ENCODE results near the gene ATP4B.

ATP4B gene

DNA sequence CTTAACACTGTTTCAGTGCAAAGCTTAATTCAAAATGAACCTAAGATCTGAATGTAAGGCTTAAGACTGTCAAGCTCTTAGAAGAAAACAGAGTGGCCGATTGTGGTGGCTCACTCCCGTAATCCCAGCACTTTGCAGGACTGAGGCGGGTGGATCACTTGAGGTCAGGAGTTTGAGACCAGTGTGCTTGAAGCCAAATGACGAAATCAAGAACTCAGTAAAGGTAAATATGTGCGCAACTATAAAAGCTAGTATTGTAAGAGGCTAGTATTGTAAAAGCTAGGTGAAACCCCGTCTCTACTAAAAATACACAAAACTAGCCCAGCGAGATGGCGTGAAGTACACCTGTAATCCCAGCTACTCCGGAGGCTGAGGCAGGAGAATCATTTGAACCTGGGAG, 12.7 kb downstream of the ATP4B start:
- no peak for DNase-seq
- in situ Hi-C loops (cut with MboI; ENCODE audit: low pct_unique_long_range_greater_than_20kb, low sequenced_read_pairs) = no loop called here

DNA sequence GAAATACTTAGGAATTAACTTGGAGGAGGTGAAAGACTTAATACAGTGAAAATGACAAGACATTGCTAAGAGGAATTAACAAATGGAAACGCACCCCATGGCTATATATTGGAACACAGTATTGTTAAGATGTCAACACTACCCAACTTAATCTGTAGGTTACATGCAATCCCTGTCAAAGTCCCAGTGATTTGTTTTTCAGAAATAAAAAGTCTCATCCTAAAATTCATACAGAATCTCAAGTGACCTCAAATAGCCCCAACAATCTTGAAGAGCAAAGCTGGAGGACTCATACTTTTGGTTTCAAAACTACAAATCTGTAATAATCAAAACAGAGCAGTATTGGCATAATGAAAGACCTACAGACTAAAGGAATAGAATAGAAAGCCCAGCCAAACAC, 13.2 kb downstream of the ATP4B start:
- in situ Hi-C loops (cut with MboI; ENCODE audit: low pct_unique_long_range_greater_than_20kb, low sequenced_read_pairs) = no loop called here
- DNase-seq = no peak

DNA sequence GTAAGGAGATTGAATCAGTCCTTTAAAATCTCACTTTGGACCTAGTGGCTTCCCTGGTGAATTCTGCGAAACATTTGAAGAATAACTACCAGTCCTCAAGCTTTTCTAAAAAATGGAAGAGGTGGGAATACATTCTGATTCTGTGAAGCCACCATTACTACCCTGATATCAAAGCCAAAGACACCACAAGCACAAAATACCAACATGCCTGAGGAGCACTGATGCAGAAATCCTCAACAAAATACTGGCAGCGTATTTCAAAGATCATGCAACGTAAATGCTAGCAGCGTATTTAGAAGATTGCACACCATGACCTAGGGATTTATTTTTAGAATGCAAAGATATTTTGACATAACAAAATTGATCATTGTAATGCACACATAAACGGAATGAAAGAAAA, 14.4 kb downstream of the ATP4B start:
- in situ Hi-C loops (cut with MboI; ENCODE audit: low pct_unique_long_range_greater_than_20kb, low sequenced_read_pairs) = no loop called here
- no peak for DNase-seq

DNA sequence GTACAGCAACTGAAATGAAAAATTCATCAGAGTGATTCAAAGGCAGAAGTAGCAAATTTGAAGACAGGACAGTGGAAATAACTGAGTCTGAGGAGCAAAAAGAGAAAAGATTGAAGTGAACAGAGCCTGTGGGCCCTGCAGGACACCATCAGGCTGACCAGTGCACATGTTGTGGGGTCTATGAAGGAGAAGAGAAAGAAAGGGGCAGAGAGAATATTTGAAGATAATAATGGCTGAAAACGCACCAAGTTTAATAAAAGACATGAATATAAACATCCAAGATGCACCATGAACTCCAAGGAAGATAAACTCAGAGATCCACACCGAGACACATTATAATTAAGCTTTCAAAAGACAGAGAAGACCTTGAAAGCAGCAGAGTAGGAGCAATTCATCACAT, 15.4 kb downstream of the ATP4B start:
- no peak for DNase-seq
- in situ Hi-C loops (cut with MboI; ENCODE audit: low pct_unique_long_range_greater_than_20kb, low sequenced_read_pairs) = no loop called here

DNA sequence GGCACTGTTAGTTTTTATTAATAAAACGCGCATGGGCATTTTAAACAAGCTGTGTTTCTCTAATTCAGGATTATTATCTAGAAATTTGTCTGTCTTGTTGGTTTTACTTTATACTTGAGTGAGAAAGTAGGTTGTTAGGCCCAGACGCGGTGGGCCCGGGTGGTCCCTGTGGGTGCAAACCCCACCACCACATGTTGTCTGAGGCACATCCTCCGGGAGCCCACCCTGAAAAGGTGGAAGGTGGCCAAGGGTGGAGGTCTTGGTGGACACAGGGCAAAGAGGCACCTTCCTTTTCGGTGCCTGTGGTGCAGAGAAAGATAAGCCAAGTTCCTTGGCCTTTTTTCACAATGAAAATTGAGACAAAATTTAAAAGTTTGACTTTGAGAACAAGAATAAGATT, 16.6 kb downstream of the ATP4B start:
- in situ Hi-C loops (cut with MboI; ENCODE audit: low pct_unique_long_range_greater_than_20kb, low sequenced_read_pairs) = no loop called here

DNA sequence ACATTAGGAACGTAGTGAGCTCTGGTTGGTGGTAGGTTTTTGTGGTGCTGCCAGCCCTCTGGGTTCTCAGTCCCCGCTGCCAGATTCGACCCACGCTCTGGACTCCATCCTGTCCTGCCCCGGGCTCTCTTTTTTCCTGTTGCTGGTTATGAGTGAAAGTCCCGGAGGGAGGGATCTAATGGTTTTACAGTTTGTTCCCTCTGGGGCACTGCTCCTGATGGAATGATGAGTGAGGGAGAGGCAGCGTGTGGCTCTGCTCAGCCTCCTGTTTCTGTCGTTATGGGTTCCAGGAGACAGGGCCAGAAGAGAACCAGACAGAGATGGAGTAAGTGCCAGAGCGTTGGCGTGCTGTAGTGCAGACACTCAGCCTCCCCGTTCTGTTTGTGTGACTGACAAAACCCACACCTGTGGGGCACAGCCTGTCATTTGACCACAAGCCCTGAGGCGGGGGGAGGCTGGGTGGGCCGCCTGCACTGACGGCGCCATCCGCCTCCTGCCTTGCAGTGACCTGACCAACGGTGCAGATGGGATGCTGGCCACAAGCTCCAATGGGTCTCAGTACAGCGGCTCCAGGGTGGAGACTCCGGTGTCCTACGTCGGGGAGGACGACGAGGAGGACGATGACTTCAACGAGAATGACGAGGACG, 18.3 kb downstream of the ATP4B start:
- DNase-seq = no peak
- in situ Hi-C loops (cut with MboI; ENCODE audit: low pct_unique_long_range_greater_than_20kb, low sequenced_read_pairs) = no loop called here

More for the DNA sequence above, 16.6 kb downstream of the ATP4B start:
- no peak for DNase-seq

DNA sequence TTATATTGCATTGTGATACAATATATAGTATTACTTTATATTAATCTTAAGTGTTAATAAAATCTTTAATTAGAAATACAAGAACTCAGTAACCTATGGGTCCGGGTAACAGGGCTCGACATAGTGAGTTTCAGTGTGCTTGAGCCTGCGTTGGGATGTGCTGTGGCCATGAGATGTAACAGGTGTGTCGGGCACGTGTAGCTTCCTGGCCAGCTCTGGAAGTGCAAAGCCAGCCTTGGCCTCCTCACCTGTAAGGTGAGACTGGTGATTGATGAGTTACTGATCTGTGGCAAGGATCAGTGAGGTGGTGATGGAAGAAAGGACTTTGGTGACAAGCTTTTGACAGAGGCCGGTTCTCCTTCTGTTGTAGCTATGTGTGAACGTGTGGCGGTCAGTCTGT, 19.2 kb downstream of the ATP4B start:
- in situ Hi-C loops (cut with MboI; ENCODE audit: low pct_unique_long_range_greater_than_20kb, low sequenced_read_pairs) = no loop called here
- no peak for DNase-seq

DNA sequence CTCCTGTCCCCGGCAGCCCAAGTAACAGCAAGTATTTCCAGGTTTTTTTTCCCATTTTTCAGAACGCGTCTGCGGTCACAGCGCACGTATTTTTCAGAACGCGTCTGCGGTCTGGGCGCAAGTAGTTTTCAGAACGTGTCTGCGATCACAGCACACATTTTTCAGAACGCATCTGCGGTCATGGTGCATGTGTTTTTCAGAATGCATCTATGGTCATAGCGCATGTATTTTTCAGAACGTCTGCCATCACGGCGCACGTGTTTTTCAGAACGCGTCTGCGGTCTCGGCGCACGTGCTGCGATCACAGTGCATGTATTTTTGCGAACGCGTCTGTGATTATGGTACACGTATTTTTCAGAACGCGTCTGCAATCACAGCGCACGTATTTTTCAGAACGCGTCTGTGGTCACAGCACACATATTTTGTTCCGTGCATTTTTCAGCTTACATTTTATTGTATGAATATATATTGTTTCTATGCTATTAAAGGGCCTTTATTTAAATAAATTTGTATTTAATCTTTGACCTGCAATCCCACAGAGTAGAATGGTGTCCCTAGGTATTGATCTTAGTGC, 19.7 kb downstream of the ATP4B start:
- no peak for DNase-seq
- in situ Hi-C loops (cut with MboI; ENCODE audit: low pct_unique_long_range_greater_than_20kb, low sequenced_read_pairs) = no loop called here

DNA sequence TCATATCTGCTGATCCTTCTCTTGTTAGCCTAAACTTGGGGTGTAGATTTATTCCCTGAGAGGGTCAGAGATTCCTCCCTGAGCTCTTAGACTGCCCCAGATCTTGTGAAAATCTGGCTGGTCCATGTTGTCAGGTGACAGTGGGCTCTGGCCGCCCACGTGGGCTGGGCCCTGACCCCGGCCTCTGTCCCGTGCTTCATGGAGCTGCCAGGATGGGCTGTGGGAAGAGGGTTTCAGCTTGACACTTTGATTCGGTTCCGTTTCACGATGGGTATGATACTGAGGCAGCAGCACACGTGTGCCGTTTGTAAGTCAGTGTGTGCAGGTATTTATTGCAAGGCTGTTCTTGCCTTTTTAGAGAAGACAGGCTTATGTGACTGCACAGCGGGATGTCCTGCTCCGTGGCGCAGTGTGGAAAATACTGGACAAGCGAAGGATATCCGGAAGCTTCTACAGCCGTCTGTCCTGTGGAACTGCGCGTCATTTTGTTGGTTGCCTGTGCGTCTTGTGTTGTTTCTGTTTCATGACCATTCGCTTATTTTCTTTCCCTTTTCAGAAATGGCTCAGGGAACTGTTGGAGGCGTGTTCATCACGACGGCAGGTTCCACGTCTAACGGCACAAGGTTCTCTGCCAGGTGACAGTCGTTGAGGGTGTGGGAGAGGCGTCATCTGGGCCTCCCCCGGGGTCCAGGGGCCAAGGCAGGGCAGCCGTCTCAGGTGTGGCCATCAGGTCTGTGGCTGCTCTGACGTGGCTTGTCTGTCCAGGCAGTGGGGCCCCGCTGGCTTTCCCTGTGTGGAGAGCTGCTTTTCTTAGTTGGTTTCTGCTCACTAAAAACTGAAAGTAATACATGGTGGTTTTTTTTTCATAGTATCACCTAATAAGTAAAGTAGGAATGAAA, 20.5 kb downstream of the ATP4B start:
- DNase-seq = no peak
- in situ Hi-C loops (cut with MboI; ENCODE audit: low pct_unique_long_range_greater_than_20kb, low sequenced_read_pairs) = no loop called here

DNA sequence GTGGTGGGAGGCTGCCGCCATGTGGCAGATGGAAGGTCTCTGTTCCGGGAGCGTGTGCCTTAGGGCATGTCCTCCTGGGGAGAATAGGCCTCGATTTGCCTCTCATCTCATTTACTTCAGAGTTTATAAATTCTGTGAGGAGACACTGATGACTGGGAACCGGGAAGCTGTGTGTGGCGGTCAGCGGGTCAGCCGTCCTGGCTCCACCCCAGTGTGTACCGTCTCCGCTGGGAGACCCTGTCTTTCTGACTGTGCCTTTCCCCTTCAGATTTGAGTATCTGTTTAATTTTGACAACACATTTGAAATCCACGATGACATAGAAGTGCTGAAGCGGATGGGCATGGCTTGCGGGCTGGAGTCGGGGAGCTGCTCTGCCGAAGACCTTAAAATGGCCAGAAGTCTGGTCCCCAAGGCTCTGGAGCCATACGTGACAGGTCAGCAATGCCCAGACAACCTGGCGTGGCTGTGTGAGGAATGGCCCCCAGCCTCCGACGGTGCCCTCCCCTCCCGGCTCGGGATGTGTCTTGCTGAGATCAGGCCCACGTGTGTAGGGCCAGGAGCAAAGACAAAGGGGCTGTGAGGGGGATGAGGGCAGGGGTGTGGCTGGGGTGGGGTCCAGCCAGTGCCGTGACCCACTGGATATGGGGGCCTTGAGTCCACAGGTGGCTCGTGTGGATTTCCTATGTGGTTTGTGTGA, 21.6 kb downstream of the ATP4B start:
- in situ Hi-C loops (cut with MboI; ENCODE audit: low pct_unique_long_range_greater_than_20kb, low sequenced_read_pairs) = no loop called here

DNA sequence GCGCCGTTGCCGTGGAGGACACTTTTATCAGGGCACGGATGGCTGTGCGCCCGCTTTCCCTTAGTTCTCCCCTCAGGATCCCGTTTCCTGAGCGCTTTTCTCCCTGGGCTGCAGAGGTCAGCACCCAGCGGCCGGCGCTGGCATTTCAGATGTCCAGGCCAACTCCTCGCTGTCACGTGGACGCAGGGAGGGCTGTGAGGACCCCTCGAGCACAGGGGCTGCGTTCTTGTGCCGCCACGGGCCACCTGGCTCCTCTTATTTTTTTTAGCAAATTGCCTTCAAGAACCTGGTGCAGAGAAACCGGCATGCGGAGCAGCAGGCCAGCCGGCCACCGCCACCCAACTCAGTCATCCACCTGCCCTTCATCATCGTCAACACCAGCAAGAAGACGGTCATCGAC, 22.3 kb downstream of the ATP4B start:
- in situ Hi-C loops (cut with MboI; ENCODE audit: low pct_unique_long_range_greater_than_20kb, low sequenced_read_pairs) = no loop called here

More for the DNA sequence above, 21.6 kb downstream of the ATP4B start:
- DNase-seq = no peak

DNA sequence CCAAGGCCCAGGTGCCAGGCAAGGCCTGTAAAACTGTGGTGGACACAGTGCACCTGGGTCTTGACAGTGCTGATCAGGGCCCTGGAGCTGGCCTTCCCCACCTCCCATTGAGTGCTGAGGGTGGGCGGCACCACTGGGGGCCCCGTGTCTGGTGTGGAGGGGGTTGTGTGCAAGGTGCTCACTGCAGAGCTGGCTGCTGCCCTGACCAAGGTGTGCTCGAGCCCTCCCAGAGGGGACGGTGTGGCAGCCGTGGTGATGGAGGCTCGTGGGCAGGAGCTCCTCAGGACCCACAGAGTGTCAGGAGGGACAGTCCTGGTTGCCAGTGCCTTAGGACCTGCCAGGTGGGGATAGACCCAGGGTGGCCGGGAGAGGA, 23.0 kb downstream of the ATP4B start:
- no peak for DNase-seq
- in situ Hi-C loops (cut with MboI; ENCODE audit: low pct_unique_long_range_greater_than_20kb, low sequenced_read_pairs) = no loop called here

More for the DNA sequence above, 22.3 kb downstream of the ATP4B start:
- no peak for DNase-seq

DNA sequence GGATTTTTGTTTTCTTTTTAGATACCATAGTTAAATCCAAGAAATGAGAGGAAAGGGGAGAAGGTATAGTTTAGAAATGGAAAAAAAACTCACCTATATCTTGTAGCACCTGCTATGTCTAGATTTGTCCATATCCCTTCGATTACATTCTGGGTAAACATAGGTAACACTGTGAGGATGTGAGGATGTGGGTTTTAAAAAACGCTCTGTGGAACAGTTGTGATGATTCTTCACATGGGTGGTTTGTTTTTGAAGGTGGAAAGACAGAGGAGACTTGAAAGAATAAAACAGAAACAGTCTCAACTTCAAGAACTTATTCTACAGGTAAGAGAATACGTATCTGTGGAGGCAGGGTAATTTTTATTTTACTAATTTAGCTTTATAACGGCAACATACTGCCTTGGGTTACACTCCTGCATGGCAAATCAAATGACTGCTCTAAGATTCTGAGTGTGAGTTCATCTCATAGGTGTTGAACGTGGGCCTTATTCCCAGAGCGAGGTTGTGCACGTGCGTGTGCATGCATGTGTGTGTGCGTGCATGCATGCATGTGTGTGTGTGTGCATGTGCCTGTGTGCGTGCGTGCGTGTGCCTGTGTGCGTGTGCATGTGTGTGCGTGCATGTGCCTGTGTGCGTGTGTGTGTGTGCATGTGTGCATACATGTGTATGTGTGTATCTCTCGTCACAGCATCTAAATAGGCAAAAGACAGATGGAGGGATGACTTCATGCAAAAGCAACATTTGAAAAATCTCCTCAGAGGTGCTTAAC, 23.5 kb downstream of the ATP4B start:
- no peak for DNase-seq
- in situ Hi-C loops (cut with MboI; ENCODE audit: low pct_unique_long_range_greater_than_20kb, low sequenced_read_pairs) = no loop called here

DNA sequence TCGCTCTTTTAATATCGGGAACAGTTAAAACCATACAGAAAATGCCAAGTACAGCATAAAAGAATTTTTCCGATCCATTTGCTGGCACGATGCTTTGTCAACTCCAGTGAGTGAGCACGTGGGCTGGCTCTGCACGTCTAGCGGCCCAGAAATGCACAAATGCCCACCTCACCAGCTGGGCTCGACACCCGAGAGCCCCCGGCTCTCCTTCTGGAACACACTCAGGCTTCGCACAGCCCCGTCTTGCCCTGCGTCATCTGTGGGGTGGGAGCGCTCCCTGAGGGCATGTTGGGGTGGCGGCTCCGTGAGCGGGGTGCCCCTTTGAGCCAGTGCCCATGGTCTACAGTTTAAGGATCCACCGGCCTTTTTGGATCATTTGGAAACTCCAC, 24.5 kb downstream of the ATP4B start:
- in situ Hi-C loops (cut with MboI; ENCODE audit: low pct_unique_long_range_greater_than_20kb, low sequenced_read_pairs) = no loop called here
- DNase-seq = no peak

DNA sequence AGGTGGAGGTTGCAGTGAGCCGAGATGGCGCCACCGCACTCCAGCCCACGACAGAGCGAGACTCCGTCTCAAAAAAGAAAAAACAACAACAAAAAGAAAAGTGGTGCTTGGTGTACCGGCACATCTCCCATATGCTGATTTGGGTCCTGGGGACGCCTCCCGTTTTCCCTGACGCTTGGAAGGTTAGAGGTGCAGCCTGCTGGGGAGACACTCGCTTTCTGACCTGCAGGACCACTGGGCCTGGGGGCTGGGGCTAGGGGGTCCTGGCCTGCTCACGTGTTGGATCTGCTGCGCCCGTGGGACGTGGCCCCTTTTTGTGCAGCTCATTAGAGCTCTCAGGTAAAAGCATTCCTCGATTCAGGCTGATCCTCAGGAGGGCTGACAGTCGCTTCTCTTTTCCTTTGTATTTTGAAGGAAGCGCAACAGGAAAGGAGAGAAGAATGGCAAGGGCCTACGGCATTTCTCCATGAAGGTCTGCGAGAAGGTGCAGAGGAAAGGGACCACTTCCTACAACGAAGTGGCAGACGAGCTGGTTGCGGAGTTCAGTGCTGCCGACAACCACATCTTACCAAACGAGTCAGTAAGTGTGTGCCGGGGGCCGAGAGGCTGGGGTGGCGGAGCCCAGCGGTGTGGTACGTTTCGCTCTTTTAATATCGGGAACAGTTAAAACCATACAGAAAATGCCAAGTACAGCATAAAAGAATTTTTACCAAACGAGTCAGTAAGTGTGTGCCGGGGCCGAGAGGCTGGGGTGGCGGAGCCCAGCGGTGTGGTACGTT, 25.1 kb downstream of the ATP4B start:
- in situ Hi-C loops (cut with MboI; ENCODE audit: low pct_unique_long_range_greater_than_20kb, low sequenced_read_pairs) = no loop called here
- no peak for DNase-seq

DNA sequence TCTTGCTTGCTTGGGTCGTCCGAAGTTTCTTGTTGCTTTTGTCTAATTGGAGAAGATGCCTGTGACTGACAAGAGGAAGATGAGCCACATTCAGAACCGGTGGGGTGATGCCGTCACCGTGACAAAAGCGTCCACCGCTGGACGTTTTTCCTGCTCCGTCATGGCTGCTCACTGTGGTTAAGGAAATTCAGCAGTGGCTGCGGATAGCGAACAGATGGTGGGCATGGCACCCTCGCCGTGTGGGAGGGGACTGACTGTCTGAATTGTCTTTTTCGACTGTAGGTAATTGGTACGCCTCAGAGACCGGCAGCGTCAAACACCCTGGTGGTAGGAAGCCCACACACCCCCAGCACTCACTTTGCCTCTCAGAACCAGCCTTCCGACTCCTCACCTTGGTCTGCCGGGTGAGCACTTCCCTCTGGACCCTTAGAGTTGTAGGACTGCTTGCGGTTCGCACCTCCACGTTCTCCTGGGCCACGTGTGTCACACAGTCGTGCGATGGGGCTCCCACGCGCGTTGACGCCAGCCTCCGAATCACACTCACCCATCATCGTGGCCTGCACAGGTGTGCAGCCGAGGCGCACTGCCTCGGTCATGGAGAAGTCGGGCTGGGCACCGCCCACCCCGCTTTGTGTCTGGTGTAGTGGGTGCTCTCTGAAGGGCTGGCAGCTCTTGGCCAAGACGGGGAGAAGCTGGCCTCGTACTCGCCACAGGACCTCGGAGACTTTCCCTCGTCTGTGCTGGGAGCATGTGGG, 26.5 kb downstream of the ATP4B start:
- no peak for DNase-seq
- in situ Hi-C loops (cut with MboI; ENCODE audit: low pct_unique_long_range_greater_than_20kb, low sequenced_read_pairs) = no loop called here

DNA sequence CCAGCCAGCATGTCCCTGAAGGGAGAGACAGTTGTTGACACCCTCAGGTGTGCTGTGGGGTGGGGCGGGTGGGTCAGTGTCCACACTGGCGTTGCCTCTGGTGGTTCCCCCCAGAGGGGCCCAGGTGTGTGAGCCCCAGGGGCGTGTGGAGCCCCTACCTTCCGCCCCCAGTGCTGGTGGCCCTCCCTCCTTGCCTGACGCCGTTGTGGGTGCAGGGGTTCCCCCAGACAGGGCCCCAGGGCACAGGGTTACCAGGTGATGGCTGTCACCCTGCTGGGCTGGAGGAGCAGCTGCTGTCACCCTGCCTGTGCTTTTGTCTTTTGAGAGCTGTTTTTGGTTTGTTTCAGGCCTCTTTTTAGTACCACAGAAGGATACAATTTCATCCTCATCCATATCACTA, 27.2 kb downstream of the ATP4B start:
- in situ Hi-C loops (cut with MboI; ENCODE audit: low pct_unique_long_range_greater_than_20kb, low sequenced_read_pairs) = no loop called here
- no peak for DNase-seq

DNA sequence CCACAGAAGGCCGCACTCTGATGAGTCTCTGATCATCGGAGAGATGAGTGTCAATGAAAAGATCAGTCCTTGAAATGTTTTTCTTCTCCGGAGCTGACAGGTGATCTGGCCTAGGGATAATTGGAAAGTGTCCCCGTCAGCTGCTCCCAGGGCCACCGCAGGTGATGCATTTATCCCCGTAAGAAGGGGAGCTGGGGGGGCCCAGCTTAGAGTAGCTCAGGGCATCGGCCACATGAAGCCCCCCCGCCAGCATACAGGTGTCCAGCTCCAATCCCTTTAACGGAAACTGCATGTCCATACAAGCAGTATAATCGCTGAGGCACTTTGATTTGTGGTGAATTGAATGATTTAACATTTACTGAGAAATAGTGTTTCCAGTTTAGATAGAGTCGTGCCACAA, 27.7 kb downstream of the ATP4B start:
- no peak for DNase-seq
- in situ Hi-C loops (cut with MboI; ENCODE audit: low pct_unique_long_range_greater_than_20kb, low sequenced_read_pairs) = no loop called here

Data from KBM-7 (cell line).